Skin epidermis (tissue), 12 donors: ENCODE data around the gene AKT3.
A peak's percentile ranks its signal among the peaks of the same experiment; 100 is the strongest.

Experiments
- H3K27ac ChIP-seq, 21 experiments: fragments of 200-600 bp; sonication (generic) in 11 of 21; one replicate each; pipeline ENCODE4 v1.5.0; 2020; ENCODE audit warnings: mild to moderate bottlenecking in 3 of 21, inconsistent platforms in 2 of 21, moderate library complexity in 2 of 21
- H3K4me3 ChIP-seq, 7 experiments: fragments of 200-600 bp; sonication (generic) in 2 of 7; one replicate each; pipeline ENCODE4 v1.5.0; 2020; ENCODE audit warnings: inconsistent platforms in 2 of 7, mild to moderate bottlenecking in 2 of 7, moderate library complexity in 1 of 7

AKT3 gene

DNA sequence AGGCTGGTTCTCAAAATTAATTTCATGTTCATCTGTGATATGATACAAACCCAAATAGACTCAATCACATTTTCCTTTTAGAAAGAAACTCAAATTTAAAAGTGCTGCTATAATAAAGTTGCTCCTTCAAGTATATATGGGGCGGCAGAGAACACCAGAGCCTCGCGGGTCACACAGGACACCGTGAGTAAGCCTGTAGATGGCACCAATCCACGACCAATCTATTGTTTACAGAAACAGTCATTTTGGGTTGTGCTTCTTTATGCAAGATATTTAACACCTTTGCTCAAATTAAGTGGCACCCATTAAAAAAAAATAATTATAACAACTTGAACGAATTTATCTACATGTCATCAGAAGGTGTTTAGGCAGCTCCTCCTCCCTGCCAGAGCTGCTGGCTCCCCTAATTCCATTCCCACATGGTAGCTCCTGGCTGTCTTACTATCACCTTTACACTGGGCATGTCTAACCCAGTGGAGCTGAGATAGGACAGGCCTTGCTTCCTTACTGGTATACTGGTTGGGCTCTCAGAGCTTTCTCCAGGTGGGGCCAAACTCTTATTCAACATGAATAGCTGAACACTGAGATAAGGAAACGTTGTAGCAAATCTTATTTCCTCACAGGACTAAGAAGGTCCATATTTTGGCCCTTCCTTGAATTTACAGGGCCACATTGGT, 307.2 kb downstream of the AKT3 start:
- no peak overlapping the region for H3K27ac ChIP-seq
- H3K4me3 ChIP-seq = no peak overlapping the region

DNA sequence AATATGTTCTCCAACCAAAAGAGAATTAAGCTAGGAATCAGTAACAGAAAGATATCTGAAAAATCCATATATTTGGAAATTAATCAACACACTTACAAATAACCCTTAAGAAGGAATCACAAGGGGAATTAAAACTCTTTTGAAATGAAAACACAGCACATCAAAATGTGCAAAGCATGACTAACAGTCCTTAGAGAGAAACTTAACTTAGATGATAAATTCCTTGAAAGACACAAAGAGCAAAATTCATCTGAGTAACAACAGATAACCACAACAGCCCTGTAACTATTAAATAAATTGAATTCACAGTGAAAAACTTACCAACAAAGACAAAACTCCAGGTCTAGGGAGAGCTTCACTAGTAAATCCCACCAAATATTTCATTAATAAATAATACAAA, 310.4 kb downstream of the AKT3 start:
- Histone ChIP-seq H3K27ac (no peak overlapping the region), H3K4me3 (no peak overlapping the region)

- no peak overlapping the region for H3K27ac ChIP-seq
- no peak overlapping the region for H3K4me3 ChIP-seq
Measured at GRCh38 chr1:243535014-243535413, 315.0 kb downstream of the AKT3 start.

DNA sequence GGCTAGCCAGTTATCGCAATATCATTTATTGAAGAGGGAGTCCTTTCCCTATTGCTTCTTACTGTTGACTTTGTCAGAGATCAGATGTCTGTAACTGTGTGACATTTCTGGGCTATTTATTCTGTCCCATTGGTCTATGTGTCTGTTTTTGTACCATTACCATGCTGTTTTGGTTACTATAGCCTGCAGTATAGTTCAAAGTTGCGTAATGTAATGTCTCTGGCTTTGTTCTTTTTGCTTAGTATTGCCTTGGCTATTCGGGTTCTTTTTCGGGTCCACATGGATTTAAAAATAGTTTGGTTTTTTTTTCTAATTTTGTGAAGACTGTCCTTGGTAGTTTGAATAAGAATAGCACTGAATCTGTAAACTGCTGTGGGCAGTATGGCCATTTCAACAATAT, 320.5 kb downstream of the AKT3 start:
- Histone ChIP-seq H3K27ac (no peak overlapping the region), H3K4me3 (no peak overlapping the region)

DNA sequence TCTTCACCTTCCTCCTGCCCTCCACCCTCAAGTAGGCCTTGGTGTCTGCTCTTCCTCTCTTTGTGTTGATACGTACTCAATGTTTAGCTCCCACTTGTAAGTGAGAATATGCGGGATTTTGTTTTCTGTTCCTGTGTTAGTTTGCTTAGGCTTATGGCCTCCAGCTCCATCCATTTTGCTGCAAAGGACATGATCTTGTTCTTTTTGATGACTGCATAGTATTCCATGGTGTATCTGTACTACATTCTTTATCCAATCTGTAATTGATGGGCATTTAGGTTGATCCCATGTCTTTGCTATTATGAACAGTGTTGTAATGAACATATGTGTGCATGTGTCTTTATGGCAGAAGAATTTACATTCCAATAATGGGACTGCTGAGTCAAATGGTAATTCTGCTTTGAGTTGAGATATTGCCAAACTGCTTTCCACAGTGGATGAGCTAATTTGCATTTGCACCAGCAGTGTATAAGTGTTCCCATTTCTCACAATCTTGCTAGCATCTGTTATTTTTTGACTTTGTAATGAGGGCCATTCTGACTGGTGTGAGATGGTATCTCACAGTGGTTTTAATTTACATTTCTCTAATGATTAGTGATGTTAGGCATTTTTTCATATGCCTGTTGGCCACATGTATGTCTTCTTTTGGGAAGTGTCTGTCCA, 321.5 kb downstream of the AKT3 start:
- Histone ChIP-seq H3K4me3 (no peak overlapping the region), H3K27ac (no peak overlapping the region)

DNA sequence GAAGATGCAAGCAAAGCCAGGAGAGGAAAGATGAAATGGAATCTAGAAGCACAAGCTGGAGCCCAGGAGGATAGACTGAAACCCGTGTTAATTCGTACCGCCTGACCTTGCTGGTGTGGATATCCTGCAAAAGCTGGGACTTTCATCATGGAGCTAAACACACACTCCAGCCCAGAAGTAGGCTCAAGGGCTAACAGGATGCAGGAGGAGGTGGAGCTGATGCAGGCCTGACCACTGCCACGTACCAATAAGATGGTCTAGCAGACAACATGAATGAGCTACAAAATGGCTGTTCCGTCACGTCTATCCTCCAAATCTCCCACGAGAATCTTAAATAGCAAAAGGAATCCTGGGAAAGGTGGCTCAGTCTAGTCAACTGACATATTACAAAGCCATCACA, 323.9 kb downstream of the AKT3 start:
- no peak overlapping the region for H3K4me3 ChIP-seq
- H3K27ac ChIP-seq = no peak overlapping the region

DNA sequence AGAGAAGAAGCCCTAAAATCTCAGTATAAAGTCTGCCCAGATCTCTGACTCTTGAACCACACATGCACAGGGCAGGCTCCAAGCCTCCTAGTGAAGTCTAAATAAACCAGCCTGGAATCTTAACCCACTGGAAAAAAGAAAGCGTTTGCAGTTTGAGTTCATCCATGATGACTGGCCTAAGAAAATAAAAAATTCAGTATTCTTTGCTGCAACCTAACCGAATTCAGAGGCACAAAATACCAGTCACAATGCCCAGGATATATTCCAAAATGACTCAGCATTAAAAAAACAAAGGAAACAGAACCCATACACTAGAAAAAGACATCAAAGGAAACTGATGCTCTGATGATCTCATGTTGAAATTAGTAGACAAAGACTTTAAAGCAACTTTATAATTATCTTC, 325.0 kb downstream of the AKT3 start:
- Histone ChIP-seq H3K27ac (peak overlapping the region in 4 of 21 experiments; percentile 10 to 58 (median 31)), H3K4me3 (no peak overlapping the region)

GRCh38 chr1:243523766-243524165, 326.3 kb downstream of the AKT3 start:
- no peak overlapping the region for H3K27ac ChIP-seq
- H3K4me3 ChIP-seq = no peak overlapping the region

DNA sequence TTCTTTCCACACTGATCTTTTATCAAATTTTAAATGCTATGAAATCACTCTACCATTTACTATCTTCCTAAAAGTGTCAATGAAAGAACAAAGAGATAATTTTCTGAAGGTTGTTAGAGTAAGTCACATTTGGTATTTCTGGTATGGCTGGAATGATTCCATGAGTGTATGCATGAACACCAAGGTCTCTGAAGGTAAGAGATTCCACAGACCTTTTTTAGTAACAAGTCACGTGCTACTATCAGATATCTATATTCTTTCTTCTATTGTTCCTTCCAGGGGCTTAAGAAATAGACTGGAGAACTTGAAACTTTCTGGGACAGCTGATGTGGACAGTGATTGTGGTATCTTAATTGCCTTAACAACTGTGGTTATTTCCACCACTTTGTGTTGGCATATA, 329.2 kb downstream of the AKT3 start:
- Histone ChIP-seq H3K27ac (no peak overlapping the region), H3K4me3 (no peak overlapping the region)

DNA sequence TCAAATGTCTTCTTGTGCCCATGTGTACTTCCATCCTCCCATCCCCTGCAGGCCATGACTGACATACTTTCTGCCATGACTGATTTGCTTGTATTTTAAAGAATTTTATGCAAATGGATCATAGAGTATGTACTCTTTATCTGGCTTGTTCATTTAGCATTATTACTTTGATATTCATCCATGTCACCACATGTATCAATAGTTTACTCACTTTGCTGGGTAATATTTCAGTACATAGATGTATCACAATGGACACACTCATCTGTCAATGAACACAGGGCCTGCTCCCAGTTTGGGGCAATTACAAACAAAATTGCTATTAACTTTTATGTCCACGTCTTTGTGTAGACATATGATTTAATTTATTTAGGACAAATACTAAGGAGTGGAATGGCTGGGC, 335.1 kb downstream of the AKT3 start:
- no peak overlapping the region for H3K4me3 ChIP-seq

GRCh38 chr1:243513726-243514491, 336.1 kb downstream of the AKT3 start:
- H3K4me3 ChIP-seq = no peak overlapping the region
- H3K27ac ChIP-seq = no peak overlapping the region

More for the DNA sequence above, 335.1 kb downstream of the AKT3 start:
- no peak overlapping the region for H3K27ac ChIP-seq

DNA sequence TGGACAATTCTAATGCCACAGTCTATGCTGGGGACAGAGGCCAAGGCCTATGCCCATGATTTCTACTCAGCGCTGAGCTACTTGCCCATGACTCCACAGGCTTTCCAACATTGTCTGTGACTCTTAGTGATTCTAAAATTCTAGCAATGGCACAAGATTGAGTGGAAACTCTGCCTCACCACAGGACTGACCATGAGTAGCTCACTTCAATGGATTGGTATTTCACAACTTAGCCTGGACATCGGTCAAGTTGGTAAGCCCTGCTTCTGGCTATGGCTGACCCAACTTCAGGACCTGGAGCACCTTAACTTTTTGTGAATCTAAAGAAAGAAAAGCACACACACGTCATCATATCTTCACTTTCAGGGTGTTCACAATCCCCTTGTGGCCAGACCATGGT, 339.1 kb downstream of the AKT3 start:
- H3K27ac ChIP-seq = no peak overlapping the region
- H3K4me3 ChIP-seq = no peak overlapping the region

DNA sequence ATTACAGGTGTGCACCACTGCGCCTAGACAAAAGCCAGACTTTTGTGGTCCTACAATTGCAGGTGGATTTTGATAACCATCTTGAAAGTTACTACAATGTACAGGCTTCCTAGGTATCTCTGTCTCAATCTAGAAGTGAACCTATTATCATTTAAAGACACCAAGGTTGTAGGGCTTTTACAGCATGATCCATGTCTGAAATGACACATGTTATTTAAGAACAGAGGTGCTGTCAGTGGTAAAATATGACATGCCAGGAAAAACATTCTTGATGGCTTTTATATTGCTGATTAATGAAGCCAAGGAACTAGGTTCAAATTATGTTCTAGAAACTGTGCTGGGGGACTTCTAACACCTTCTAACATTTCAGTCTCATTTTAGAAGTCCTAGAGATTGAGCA, 341.1 kb downstream of the AKT3 start:
- Histone ChIP-seq H3K27ac (no peak overlapping the region), H3K4me3 (no peak overlapping the region)

- Histone ChIP-seq H3K27ac (no peak overlapping the region), H3K4me3 (no peak overlapping the region)
Measured at GRCh38 chr1:243508303-243508713, 341.7 kb downstream of the AKT3 start.

DNA sequence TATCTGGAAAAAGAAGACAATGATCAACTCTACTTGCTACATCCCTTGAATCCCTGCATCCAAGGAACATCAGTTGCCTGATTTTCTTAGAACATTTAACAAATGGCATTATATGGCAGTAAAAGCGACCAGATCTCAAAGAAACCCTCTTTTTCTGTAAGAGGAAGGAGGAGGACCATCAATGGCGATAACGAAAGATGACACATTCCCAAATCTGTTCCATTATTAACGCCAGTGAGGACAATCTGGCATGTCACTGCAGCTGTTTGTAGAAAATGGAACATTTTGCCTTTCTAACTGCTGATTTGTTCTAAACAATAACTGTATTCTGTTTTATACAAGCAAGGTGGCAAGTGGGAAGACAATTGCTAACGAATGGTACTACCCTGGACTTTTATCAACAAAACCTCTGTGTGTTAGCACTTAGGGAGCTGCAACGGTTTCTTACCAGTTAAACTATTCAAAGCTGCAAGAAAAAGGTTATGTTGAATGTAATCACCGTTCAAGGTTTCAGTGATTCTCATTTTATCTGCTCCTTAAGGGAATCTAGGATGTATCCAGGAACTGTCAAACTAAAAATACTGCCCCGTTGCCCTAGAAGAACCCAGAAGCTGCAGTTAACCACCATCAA, 342.3 kb downstream of the AKT3 start:
- no peak overlapping the region for H3K27ac ChIP-seq
- no peak overlapping the region for H3K4me3 ChIP-seq

DNA sequence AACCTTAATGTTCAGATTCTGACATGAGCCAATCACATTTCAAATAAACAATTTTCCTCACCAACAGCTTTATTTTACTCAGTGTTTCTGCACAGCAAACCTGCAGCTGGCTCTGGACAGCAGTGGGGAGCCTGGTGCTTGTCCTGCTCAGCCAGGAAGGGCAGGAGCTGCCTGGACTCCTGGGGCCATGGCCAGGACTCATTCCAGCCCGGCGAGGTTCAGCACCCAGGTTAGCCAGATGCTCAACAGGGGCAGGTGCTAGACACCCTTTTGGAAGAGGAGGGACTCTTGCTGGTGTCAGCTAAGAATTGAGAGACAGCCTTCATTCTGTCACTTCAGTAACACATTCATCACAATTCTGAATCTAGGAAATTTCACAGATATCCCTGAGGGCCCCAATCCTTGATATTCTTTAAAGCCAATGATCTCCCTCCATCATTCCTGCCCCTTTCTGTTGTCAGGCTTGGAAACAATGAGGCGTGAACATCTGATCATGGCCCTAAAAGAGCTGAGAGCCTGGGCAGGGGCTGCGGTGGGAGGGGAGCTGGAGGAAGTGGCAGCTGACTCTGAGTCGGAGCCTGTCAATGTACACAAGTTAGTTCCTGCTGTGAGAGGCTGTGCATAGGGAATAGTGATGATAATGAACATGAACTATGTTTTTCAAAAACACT, 342.9 kb downstream of the AKT3 start:
- no peak overlapping the region for H3K4me3 ChIP-seq
- H3K27ac ChIP-seq = no peak overlapping the region

DNA sequence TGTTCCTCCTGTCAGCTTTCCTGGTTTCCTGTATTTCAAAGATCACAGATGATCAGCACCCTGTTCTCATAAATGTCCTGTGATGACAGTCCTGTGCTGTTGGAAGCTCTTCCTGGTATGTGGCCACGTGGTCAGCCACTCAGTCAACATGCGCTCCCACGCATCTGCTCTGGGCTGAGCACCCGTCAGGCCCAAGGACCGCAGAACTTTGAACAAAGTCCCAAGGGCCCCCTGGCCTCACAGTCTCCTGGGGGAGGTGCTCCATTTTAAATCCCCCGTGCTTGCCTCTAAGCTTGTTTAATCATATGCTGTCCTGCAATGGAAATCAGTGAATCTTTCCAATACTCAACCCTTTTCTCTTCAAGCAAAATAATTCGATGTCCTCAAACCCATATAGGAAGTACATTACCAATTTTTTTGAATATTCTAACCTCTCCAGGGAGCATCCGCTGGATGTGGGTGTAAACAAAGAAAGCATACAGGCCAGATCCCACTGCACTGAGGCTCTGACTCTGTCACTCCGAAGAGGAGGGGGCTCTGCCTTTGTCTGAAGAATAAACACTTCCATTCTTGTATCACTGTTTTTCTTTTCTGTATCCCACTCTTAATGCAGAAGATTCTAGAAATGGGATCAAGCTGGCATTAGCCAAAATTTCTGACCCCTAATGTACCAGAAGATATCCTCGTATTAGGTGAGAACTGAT, 343.9 kb downstream of the AKT3 start:
- Histone ChIP-seq H3K4me3 (no peak overlapping the region), H3K27ac (no peak overlapping the region)

GRCh38 chr1:243503155-243503554, 346.9 kb downstream of the AKT3 start:
- Histone ChIP-seq H3K4me3 (no peak overlapping the region), H3K27ac (no peak overlapping the region)

DNA sequence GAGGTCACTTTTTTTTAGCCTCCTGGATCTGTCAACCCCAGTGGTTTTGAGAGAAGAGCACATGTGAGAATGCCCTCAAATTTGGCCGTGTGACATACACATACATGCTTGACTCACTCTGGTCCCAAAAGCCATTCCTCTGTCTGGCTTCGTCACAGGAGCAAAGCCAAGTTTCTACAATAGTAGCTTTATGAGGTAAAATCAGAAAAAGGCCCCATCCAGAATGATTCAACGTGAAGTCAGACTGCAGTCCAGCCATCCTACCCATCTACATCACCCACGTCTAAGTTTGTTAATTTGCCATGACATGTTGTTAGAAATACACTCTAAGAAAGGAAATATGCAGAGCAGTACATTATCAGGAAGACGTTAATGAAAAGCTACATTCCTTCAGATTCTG, 349.0 kb downstream of the AKT3 start:
- no peak overlapping the region for H3K4me3 ChIP-seq
- no peak overlapping the region for H3K27ac ChIP-seq
